GM04504 (cell line): ENCODE results near the gene TEX47.

Experiments
- DNase-seq: peaks from one replicate; pipeline ENCODE4 v3.0.0-alpha.2; 2012; ENCODE audit warnings: low read depth

TEX47 gene

GRCh38 chr7:88795553-88795952, at the start of gene TEX47:
Gene TEX47 (minus strand): TSS chr7:88795737. CDS start chr7:88794942, 795 bp downstream.
- no peak for DNase-seq

- no peak for DNase-seq
Measured at GRCh38 chr7:88845091-88845490, 49.6 kb upstream of the TEX47 start.

GRCh38 chr7:88842201-88842600, 46.7 kb upstream of the TEX47 start:
- no peak for DNase-seq

DNA sequence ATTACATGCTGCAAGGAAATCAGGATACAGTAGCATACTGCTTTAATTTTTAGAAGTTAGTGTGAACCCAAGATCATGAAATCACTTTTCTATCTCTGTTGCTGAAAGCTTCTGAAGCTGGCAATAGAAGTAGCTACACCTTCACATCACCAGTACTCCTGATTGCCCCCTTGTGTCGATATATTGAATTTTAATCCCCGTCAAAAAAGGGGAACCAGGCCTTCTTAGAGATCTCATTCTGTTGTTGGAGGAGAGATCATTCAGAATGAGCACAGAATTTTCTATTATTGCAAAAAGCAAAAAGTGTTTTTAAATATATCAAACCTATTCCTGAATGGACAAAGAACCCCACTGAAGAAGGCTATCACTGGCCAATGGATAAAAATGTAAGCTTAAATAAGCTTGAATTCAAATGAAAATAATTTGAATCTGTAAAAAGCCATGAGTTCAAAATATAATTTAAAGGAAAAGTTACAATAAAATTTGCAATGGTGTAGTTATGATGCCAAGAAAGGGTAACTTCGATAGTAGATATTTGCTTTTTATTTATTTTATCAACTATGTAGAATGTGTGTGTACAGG, 39.7 kb upstream of the TEX47 start:
- no peak for DNase-seq

- no peak for DNase-seq
Measured at GRCh38 chr7:88826222-88826621, 30.7 kb upstream of the TEX47 start.

DNA sequence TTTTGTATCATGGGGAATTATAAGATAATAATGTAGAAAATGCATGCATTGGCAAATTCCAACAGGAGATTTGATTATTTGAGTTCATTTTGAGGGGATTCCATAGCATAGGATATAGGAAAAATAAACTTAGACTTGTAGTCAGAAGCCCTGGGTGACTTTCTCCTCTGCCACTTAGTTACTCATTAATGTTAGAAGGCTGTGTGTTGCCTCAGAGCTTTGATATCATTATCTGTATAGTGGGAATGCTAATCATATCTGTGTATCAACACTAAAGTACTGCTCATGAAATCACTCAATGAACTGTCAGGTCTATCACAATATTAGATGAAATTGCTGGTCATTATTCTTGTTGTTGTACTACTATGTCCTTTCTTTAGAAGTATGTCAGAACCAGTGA, 23.0 kb upstream of the TEX47 start:
- DNase-seq: no peak

DNA sequence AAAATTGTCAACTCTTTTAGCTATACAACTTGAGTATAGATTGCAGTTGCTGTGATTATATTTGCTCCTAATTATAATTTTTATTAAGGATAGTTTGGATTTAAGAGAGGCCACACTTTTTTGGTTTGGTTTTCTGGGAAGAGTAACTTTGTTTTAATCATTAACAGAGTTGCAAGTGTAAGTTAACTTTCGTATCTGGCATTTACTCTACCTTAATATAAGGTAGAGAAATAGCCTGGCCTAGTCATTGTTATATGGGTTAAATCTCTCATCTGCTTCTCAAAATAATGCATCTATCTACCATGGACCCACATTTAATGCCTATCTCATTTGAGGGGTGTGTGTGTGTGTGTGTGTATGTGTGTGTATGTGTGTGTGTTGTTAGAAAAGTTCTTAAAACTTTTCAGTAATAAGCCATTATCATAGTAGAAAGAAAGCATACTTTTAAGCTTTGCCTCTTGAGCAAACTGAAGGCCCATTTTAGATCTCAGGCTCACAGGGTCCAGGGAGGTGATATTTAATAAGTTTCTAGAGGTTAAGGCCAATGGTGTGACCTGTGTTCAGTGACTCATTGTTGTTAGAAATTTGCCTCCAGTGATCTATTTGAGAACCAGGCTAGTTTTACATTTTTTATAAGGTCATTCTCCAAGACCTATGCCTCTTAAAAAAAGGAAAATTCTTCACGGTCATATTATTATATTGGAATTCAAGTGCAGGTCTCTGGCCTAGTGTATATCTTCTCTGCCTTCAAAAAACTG, 10.9 kb upstream of the TEX47 start:
- DNase-seq: no peak

DNA sequence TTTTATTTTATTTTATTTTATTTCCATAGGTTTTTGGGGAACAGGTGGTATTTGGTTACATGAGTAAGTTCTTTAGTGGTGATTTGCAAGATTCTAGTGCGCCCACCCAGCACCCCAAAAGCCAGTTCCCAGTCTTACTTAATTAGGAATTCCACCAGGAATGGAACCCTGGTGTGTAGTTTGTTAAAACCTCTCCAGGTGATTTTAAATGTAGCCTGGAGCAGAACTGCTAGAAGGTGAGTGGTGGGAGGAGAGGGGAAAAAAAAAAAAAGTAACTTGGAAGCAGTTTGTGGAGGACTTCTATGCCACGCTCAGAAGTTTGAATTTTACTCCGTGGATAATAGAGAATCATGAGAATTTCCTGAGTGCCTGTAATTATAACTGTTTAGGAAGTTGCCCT, 5.5 kb upstream of the TEX47 start:
- no peak for DNase-seq

DNA sequence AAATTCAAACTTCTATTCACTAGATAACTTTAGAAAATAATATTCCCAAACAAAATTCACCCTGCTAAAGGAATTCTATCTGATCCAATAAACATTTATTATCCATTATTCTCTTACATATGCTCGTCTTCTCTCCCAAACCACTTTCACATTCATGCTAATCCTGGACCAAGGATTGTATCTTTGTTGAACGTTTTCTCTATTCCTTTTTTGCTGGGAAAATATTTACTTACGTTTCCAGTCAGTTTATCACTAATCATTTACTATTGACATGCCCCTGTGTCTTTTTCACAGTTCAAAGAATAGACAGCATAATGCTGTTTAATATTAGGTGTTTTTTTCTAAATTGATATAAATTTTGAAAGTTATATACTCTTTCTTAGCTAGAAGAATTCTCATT, 3.2 kb downstream of the TEX47 start:
- no peak for DNase-seq

DNA sequence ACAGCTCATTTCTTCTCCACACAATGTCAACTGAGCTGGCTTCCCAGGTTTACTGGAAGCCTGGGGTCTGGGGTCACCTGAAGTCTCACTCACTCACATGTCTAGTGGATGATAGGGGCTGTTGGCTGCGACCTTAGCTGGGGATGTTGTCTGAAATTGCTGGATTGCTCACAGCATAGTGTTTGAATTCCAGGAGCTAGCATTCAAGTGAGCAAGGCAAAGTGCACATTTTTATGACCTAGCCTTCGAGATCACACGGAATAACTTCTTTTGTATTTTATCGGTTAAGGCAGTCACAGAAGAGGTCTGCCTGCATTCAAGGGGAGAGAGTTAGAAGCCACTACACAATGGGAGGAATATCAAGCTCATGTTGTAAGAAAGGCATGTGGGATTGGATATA, 3.6 kb downstream of the TEX47 start:
- no peak for DNase-seq

- no peak for DNase-seq
Measured at GRCh38 chr7:88789480-88790064, 6.0 kb downstream of the TEX47 start.

- no peak for DNase-seq
Measured at GRCh38 chr7:88787777-88788176, 7.8 kb downstream of the TEX47 start.

- DNase-seq: no peak
Measured at GRCh38 chr7:88775838-88776237, 19.7 kb downstream of the TEX47 start.

- no peak for DNase-seq
Measured at GRCh38 chr7:88772776-88773175, 22.8 kb downstream of the TEX47 start.

GRCh38 chr7:88771417-88771816, 24.1 kb downstream of the TEX47 start:
- DNase-seq: no peak

DNA sequence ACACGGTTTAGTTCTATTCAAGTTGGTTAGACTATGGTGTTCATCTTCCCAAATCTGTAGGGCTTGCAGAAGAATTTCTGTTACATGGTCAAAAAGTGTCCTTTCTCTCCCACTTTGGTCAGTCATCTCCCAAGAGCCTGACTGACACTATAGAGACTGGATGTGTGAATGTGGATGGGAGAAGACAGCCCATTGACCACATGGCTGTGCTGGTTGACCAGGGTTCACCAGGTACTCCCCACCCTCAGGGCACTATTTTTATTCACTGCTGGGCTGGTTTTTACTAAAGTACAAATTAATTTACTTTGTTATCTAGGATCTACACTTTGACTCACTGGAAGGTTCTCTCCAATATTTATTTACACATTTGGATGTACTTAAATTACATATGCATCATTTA, 33.8 kb downstream of the TEX47 start:
- no peak for DNase-seq

DNA sequence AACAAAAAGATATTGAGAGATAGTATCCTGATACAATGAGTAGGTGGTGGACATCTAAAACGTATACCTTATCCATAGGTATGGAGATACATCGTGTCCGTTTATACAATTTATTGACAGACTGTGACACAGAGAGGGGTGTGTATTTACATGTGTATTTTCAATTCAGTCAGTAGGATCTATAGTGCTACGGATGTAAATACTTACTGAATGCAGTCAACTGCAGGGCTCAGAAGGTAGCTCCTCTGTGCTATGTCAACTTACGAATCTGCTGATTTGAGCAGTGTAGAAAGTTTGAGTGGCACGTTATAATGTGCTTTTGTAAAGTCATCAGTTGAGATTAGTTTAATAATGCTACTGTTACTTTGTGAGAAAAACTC, 35.4 kb downstream of the TEX47 start:
- DNase-seq: no peak

DNA sequence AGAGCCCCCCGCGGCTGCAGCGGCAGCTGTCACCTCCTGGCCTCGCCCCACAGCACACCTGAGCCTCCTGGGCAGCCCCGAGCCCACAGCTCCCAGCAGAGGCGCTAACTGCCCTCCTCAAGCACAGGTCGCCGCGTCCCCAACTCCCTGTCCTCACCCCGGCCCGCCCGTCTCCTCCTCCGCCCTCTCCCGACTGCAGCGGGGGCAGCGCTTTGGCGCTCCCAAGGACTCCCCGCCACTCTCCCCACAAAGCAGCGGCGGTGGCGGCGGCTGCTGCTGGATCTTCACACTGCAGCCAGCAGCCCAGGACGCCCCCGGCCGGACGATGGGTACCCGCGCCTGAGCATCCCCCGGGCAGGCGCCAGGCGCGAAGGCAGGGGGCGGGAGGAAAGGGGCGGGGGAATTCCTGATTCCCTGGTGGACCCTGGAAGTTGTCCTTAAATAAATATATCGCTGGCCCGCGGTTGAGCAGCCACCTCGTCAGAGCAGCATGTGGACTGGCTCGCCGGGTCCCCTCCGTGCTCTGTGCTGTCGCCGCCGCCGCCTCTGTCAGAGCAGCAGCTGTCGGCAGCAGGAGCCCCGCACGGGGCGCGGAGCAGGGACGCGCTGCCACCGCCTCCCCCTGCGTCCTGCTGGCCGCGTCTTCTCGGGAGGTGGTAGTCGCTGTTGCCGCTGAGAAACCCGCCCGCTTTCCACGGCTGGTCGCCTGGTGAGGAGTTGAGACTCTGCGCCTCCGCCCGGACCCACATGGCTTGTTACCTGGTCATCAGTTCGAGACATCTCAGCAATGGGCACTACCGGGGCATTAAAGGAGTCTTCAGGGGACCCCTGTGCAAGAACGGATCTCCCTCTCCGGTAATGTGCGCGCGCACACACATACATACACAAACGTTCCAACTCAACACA, 36.1 kb downstream of the TEX47 start, which contains the start of gene ZNF804B:
Gene ZNF804B (plus strand): TSS at position 471 of the 906 bp plus-strand sequence. CDS start 277 bp downstream, at position 748.
- no peak for DNase-seq

DNA sequence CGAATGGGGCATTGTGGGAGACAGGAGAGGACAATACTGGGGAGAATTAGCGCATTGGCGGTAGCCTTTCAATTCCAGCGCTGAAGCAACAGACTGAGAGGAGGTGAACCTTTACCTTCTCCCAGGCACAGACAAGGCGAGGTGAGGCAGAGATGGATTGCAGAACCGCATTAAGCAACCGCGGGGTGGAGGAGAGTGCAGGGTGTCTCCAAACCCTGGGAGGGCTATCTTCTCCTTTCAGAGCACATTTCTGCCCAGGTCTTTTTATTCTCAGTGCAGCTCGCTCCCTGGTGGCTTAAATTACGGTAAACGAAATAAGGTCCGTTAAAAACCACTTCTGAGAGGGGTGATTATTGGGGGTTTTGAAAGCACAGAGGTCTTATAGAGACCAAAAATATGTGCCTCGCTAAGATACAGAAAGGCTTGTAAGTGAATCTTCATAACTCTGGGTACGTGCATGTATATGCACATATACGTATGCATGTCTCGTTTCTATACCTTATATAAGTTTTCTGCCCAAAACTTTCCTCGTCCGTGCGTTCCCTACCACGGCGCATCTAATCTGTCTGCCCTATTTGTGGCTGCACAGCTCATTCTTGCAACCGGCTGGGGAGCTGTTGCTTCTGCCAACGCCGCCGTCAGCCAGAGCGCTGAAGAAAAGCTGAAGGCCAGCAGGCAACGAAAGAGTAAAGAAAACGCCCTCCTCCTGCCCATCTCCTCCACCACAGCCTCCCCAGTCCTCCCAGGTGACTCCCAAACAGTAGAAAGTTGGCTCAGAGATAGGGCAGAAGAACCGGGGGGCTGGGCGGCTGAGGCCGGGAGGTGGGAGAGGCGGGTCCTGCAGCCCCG, 36.9 kb downstream of the TEX47 start:
- no peak for DNase-seq

GRCh38 chr7:88757371-88757770, 38.2 kb downstream of the TEX47 start:
- no peak for DNase-seq

- DNase-seq: no peak
Measured at GRCh38 chr7:88756802-88757201, 38.7 kb downstream of the TEX47 start.

GRCh38 chr7:88746126-88746525, 49.4 kb downstream of the TEX47 start:
- DNase-seq: no peak
